ENCODE data around the gene ODR4.

Gene ODR4

DNA sequence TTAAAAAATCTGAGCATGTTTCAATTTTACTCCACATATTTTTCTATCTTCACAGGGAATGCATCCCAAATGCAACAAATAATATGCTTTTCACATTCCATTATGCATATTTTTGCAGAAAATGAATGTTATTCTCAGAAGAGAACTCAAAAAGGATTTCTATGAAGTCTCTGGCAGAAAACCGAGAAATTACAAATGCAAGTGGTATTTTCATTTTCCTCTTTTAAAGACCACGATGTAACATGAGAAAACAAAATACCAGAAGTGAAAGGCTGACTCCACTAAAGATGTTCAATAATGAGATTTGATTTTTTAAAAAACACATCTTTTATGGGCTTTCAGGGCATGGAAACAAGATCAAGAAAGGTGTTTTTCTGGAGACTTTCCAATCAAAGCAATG, 90.3 kb downstream of the ODR4 start:
- TF ChIP-seq, protein P1, sequence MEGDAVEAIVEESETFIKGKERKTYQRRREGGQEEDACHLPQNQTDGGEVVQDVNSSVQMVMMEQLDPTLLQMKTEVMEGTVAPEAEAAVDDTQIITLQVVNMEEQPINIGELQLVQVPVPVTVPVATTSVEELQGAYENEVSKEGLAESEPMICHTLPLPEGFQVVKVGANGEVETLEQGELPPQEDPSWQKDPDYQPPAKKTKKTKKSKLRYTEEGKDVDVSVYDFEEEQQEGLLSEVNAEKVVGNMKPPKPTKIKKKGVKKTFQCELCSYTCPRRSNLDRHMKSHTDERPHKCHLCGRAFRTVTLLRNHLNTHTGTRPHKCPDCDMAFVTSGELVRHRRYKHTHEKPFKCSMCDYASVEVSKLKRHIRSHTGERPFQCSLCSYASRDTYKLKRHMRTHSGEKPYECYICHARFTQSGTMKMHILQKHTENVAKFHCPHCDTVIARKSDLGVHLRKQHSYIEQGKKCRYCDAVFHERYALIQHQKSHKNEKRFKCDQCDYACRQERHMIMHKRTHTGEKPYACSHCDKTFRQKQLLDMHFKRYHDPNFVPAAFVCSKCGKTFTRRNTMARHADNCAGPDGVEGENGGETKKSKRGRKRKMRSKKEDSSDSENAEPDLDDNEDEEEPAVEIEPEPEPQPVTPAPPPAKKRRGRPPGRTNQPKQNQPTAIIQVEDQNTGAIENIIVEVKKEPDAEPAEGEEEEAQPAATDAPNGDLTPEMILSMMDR (IDR thresholded peaks at IDR 0.05; ENCODE audit: low read depth, low read length): no peak
- no peak for TF ChIP-seq EZH2phosphoT487 (IDR thresholded peaks at IDR 0.05; ENCODE audit: low read depth)
- H3K9me3 ChIP-seq (ENCODE audit: insufficient read depth, low read length): 0 out of 2 replicates have a peak, but pooled peaks cover 5% of the 10 kb centered on the region
- no peak overlapping the region for H3K9ac ChIP-seq (ENCODE audit: low read length)
- peaks cover 7% of the 10 kb centered on the region for H3K36me3 ChIP-seq (replicated peaks; ENCODE audit: low read depth, low read length)
- H3K27me3 ChIP-seq (ENCODE audit: low read depth, low read length): no peaks in the 10 kb centered on the region
- peaks cover 17% of the 10 kb centered on the region for H3K4me1 ChIP-seq (ENCODE audit: low read length)
- peak overlapping the region; percentile 1; the same call in 1 of the 2 replicates for H3K4me3 ChIP-seq (ENCODE audit: low read length)
- no peaks in the 10 kb centered on the region for H3K79me2 ChIP-seq (ENCODE audit: low read length)
- peak overlapping the region; percentile 33 for H3K4me2 ChIP-seq (ENCODE audit: low read length)
- no peaks in the 10 kb centered on the region for H4K20me1 ChIP-seq (ENCODE audit: insufficient read depth, low read length)
- peak overlapping the region; percentile 50 for H3K27ac ChIP-seq (ENCODE audit: low read length)
- no peak overlapping the region for H2AFZ ChIP-seq (ENCODE audit: low read depth, low read length)

All from OCI-LY3 (cell line).